Left ventricle myocardium inferior (tissue), 1 donor: ENCODE results near the gene LCN1. TPM values are rescaled to one million over a fixed set of nuclear protein-coding genes. Genes with fewer than 3 reads are reported as not detected.

Source experiments
- DNase-seq: peaks from one replicate; pipeline ENCODE4 v3.0.0-alpha.2; 2020
- H3K27ac ChIP-seq: fragments of 200-600 bp; replicated peaks from 2 replicates; pipeline ENCODE4 v1.8.0; 2021
- H3K27me3 ChIP-seq: fragments of 200-600 bp; 2 replicates; pipeline ENCODE4 v1.8.0; 2021; ENCODE audit warnings: low read depth
- H3K36me3 ChIP-seq: fragments of 200-600 bp; 2 replicates; pipeline ENCODE4 v1.8.0; 2021
- H3K4me1 ChIP-seq: fragments of 200-600 bp; 2 replicates; pipeline ENCODE4 v1.8.0; 2021
- H3K4me3 ChIP-seq: fragments of 200-600 bp; 2 replicates; pipeline ENCODE4 v1.8.0; 2021; ENCODE audit warnings: mild to moderate bottlenecking, moderate library complexity
- H3K9me3 ChIP-seq: fragments of 200-600 bp; replicated peaks from 2 replicates; pipeline ENCODE4 v1.8.0; 2021
- intact Hi-C: fragments of 100-400 bp; cut with micrococcal nuclease; formaldehyde crosslinking; loops from one replicate; pipeline ENCODE4 v1.11.0; 2022
- total RNA-seq: library from RNA; stranded (reverse); fragmentation: NEBNext Ultra II Directional; extraction: Animal tissue kit (Norgen Biotek cat#: 25700); gene quantifications from one replicate; pipeline ENCODE4 v1.2.1, GENCODE V29; 2021
- TF ChIP-seq, protein P1 (sequence below): fragments of 200-600 bp; IDR thresholded peaks from 2 replicates; pipeline ENCODE4 v1.8.0; 2021; ENCODE audit warnings: antibody characterized with exemption, mild to moderate bottlenecking, borderline replicate concordance
- donor health status: DM: no; HTN: yes; CAD: no; lungs with severe emphysema.

Gene LCN1
- total RNA-seq, 1 donor from 2014 or later, result not detected

GRCh38 chr9:135552021-135552697, 30.9 kb downstream of the LCN1 start:
- peaks cover 18% of the 10 kb centered on the region for H3K27me3 ChIP-seq
- no peak for DNase-seq
- H3K36me3 ChIP-seq, result no peaks in the 10 kb centered on the region
- H3K4me1 ChIP-seq, result no peaks in the 10 kb centered on the region
- H3K9me3 ChIP-seq, result peaks cover 5% of the 10 kb centered on the region
- intact Hi-C loops, result no loop called here
- TF ChIP-seq, protein P1, sequence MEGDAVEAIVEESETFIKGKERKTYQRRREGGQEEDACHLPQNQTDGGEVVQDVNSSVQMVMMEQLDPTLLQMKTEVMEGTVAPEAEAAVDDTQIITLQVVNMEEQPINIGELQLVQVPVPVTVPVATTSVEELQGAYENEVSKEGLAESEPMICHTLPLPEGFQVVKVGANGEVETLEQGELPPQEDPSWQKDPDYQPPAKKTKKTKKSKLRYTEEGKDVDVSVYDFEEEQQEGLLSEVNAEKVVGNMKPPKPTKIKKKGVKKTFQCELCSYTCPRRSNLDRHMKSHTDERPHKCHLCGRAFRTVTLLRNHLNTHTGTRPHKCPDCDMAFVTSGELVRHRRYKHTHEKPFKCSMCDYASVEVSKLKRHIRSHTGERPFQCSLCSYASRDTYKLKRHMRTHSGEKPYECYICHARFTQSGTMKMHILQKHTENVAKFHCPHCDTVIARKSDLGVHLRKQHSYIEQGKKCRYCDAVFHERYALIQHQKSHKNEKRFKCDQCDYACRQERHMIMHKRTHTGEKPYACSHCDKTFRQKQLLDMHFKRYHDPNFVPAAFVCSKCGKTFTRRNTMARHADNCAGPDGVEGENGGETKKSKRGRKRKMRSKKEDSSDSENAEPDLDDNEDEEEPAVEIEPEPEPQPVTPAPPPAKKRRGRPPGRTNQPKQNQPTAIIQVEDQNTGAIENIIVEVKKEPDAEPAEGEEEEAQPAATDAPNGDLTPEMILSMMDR, result no peak
- no peak overlapping the region for H3K27ac ChIP-seq
- H3K4me3 ChIP-seq, result no peak overlapping the region

DNA sequence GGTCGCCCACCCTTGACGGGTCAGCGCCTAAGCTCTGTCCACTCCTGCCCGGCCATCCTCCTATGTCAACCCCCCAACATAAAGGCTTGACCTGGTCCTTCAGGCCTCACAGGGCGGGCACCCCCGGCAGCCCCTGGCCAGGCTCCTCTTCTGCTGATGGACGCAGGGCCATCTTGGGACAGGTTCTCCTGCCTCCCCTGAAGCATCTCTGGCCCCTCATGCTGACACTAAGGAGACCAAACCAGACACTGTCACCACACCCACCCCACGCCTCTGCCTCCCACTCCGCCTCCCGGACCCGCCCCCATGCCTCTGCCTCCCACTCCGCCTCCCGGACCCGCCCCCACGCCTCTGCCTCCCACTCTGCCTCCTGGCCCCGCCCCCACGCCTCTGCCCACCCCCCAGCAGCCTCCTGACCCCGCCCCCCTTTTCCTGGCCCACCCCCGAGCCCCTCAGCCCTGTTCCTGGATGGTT, 31.5 kb downstream of the LCN1 start:
- DNase-seq, result no peak
- H3K9me3 ChIP-seq, result peaks cover 5% of the 10 kb centered on the region
- no peaks in the 10 kb centered on the region for H3K36me3 ChIP-seq
- H3K4me1 ChIP-seq, result no peaks in the 10 kb centered on the region
- no peak overlapping the region for H3K27ac ChIP-seq
- intact Hi-C loops, result no loop called here
- peaks cover 12% of the 10 kb centered on the region for H3K27me3 ChIP-seq
- TF ChIP-seq, protein P1, result no peak
- H3K4me3 ChIP-seq, result no peak overlapping the region

DNA sequence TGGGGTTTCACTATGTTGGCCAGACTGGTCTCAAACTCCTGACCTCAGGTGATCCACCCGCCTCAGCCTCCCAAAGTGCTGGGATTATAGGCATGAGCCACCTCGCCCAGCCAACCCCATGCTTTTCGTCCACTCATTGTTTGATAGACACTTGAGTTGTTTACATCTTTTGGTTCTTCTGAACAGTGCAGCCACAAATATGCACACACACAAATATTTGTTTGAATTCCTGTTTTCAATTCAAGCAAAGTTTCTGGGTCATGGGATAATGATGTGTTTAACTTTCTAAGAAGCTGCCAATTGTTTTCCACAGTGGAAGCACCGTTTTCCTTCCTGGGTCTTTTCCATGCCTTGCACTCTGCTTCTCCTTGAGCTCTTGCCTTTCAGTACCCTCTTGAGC, 33.5 kb downstream of the LCN1 start:
- H3K4me3 ChIP-seq, result no peak overlapping the region
- H3K27me3 ChIP-seq, result peaks cover 10% of the 10 kb centered on the region
- peaks cover 5% of the 10 kb centered on the region for H3K9me3 ChIP-seq
- H3K36me3 ChIP-seq, result no peaks in the 10 kb centered on the region
- intact Hi-C loops, result no loop called here
- no peak for DNase-seq
- H3K4me1 ChIP-seq, result no peaks in the 10 kb centered on the region
- TF ChIP-seq, protein P1, result no peak
- H3K27ac ChIP-seq, result no peak overlapping the region

GRCh38 chr9:135555203-135555602, 34.0 kb downstream of the LCN1 start:
- DNase-seq, result no peak
- Histone ChIP-seq H3K9me3 (peaks cover 5% of the 10 kb centered on the region), H3K36me3 (no peaks in the 10 kb centered on the region), H3K4me3 (no peak overlapping the region), H3K27ac (no peak overlapping the region), H3K27me3 (peaks cover 14% of the 10 kb centered on the region), H3K4me1 (no peaks in the 10 kb centered on the region)
- TF ChIP-seq, protein P1, result no peak
- intact Hi-C loops, result no loop called here

DNA sequence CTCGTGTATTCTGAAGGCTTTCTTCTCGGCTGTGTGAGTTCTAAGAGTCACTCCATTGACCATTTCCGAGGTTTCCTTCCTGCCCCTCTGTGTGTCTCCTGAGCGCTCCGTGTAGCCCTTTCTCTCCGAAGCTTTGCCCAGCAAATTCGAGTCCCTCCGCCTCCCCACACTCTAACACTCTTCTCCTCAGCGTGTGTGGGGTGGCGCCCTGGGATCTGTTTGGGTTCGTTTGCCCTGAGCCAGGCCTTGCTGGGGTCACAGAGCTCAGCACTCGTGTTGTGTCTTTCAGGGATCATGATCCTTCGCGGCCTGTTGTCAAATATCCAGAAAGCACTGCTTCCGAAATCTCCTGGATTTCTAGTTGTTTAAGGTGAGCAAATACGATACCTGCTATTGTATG, 34.7 kb downstream of the LCN1 start:
- no peak for DNase-seq
- Histone ChIP-seq H3K9me3 (peaks cover 5% of the 10 kb centered on the region), H3K4me3 (no peak overlapping the region), H3K27me3 (peaks cover 21% of the 10 kb centered on the region), H3K36me3 (no peaks in the 10 kb centered on the region), H3K4me1 (no peaks in the 10 kb centered on the region), H3K27ac (no peak overlapping the region)
- intact Hi-C loops, result no loop called here
- TF ChIP-seq, protein P1, result no peak
